ENCODE data around the gene CDH12.

CDH12 gene

GRCh38 chr5:21919414-21920022, 933.6 kb downstream of the CDH12 start:
- peak; percentile 33 for DNase-seq

GRCh38 chr5:21918451-21918850, 934.7 kb downstream of the CDH12 start:
- no peak for DNase-seq

- peak; percentile 55 for DNase-seq
Observed at GRCh38 chr5:21910731-21911130, 942.4 kb downstream of the CDH12 start.

- no peak for DNase-seq
Observed at GRCh38 chr5:21895766-21896350, 957.3 kb downstream of the CDH12 start.

GRCh38 chr5:21893161-21893560, 960.0 kb downstream of the CDH12 start:
- DNase-seq: no peak

GRCh38 chr5:21889581-21889980, 963.6 kb downstream of the CDH12 start:
- DNase-seq: no peak

- no peak for DNase-seq
Observed at GRCh38 chr5:21882074-21882745, 970.9 kb downstream of the CDH12 start.

GRCh38 chr5:21880164-21880563, 973.0 kb downstream of the CDH12 start:
- DNase-seq: no peak

GRCh38 chr5:21862986-21863385, 990.2 kb downstream of the CDH12 start:
- DNase-seq: no peak

GRCh38 chr5:21858441-21858840, 994.7 kb downstream of the CDH12 start:
- no peak for DNase-seq

GRCh38 chr5:21856987-21857386, 996.2 kb downstream of the CDH12 start:
- peak; percentile 80 for DNase-seq

GRCh38 chr5:21847300-21847699, 1005.8 kb downstream of the CDH12 start:
- DNase-seq: no peak

- DNase-seq: no peak
Observed at GRCh38 chr5:21844960-21845359, 1008.2 kb downstream of the CDH12 start.

- DNase-seq: peak; percentile 80
Observed at GRCh38 chr5:21834863-21835262, 1018.3 kb downstream of the CDH12 start.

GRCh38 chr5:21831145-21831787, 1021.9 kb downstream of the CDH12 start:
- no peak for DNase-seq

- DNase-seq: no peak
Observed at GRCh38 chr5:21826884-21827283, 1026.3 kb downstream of the CDH12 start.

GRCh38 chr5:21823588-21823987, 1029.6 kb downstream of the CDH12 start:
- DNase-seq: no peak

GRCh38 chr5:21823076-21823574, 1030.0 kb downstream of the CDH12 start:
- DNase-seq: no peak

GRCh38 chr5:21820527-21820926, 1032.6 kb downstream of the CDH12 start:
- DNase-seq: no peak

GRCh38 chr5:21818370-21818720, 1034.8 kb downstream of the CDH12 start:
- DNase-seq: no peak

GRCh38 chr5:21817668-21818369, 1035.3 kb downstream of the CDH12 start:
- no peak for DNase-seq

GRCh38 chr5:21810737-21811316, 1042.3 kb downstream of the CDH12 start:
- peak; percentile 49 for DNase-seq

- DNase-seq: no peak
Observed at GRCh38 chr5:21809611-21810010, 1043.5 kb downstream of the CDH12 start.
